Measurements from ENCODE around the gene ARHGEF26.

Gene ARHGEF26

DNA sequence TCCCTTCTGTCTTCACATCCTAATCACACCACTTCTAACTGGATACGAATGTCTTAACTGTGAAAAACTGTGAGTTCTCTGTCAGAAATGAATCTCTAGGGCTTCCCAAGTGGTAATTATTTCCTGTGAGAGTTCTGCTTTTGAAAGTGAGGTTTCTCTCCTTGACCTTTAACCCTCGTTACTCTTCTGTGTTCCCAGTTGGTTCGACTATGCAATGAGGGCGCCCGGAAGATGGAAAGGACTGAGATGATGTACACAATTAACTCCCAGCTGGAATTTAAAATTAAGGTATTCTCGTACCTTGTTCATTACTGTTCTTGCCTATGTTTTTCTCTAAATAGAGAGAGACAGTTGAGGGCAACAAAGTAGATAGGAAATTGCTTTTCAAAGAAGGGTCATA is 96.5 kb downstream of the ARHGEF26 start:
- Histone ChIP-seq H3K36me3 (ENCODE audit: control insufficient read depth, insufficient read depth, low read length) (no peaks in the 10 kb centered on the region), H3K27me3 (replicated peaks; ENCODE audit: control insufficient read depth, insufficient read depth, low read length, poor library complexity, severe bottlenecking) (no peaks in the 10 kb centered on the region), H3K27ac (ENCODE audit: insufficient read depth, low read length, poor library complexity, severe bottlenecking) (no peak overlapping the region), H3K9me3 (ENCODE audit: control insufficient read depth, low read length) (no peaks in the 10 kb centered on the region), H3K4me1 (ENCODE audit: control insufficient read depth, insufficient read depth, low read length, poor library complexity, severe bottlenecking) (no peaks in the 10 kb centered on the region), H3K4me3 (ENCODE audit: insufficient read depth, low read depth, low read length, poor library complexity, severe bottlenecking) (no peak overlapping the region)
- DNase-seq: no peak

DNA sequence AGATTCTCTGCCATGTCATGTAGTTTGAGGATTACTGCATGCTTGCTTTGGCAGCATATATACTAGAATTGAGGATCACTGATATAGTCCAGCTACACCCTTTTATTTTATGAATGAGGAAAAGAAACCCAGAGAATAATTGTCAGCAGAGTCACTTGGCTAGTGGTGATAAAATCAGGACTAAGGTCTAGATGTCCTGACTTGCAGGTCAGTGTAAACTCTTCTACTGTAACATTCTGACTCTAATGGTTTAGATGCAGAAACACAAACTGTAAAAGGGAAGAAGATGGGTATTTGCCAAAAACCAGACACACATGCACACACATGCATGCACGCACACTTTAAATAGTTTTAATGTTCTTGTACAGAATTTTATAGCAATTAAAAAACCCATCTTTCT is 97.5 kb downstream of the ARHGEF26 start:
- no peak overlapping the region for H3K27ac ChIP-seq (ENCODE audit: insufficient read depth, low read length, poor library complexity, severe bottlenecking)
- H3K36me3 ChIP-seq (ENCODE audit: control insufficient read depth, insufficient read depth, low read length): no peaks in the 10 kb centered on the region
- no peaks in the 10 kb centered on the region for H3K4me1 ChIP-seq (ENCODE audit: control insufficient read depth, insufficient read depth, low read length, poor library complexity, severe bottlenecking)
- no peaks in the 10 kb centered on the region for H3K9me3 ChIP-seq (ENCODE audit: control insufficient read depth, low read length)
- no peak overlapping the region for H3K4me3 ChIP-seq (ENCODE audit: insufficient read depth, low read depth, low read length, poor library complexity, severe bottlenecking)
- no peaks in the 10 kb centered on the region for H3K27me3 ChIP-seq (replicated peaks; ENCODE audit: control insufficient read depth, insufficient read depth, low read length, poor library complexity, severe bottlenecking)
- no peak for DNase-seq

DNA sequence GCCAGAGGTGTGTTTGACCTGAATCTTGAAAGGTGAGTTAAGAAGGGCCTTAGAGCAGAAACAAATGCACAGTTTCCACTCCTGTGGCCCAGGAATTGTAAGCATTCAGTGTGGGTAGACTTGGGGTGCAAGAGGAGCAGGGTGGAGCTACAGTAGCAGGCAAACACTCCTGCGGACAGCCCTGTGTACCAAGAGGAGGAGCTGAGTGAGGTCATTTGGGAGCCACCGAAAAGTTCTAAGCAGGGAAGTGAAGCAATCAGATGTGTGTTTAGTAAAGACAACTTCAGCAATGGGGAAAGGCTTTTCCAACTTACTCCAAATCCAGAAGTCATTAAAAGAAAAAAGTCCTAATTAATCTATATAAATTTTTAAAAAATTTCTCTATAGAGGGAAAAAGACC is 99.3 kb downstream of the ARHGEF26 start:
- H3K4me3 ChIP-seq (ENCODE audit: insufficient read depth, low read depth, low read length, poor library complexity, severe bottlenecking): no peak overlapping the region
- no peak for DNase-seq
- no peaks in the 10 kb centered on the region for H3K27me3 ChIP-seq (replicated peaks; ENCODE audit: control insufficient read depth, insufficient read depth, low read length, poor library complexity, severe bottlenecking)
- no peak overlapping the region for H3K27ac ChIP-seq (ENCODE audit: insufficient read depth, low read length, poor library complexity, severe bottlenecking)
- no peaks in the 10 kb centered on the region for H3K4me1 ChIP-seq (ENCODE audit: control insufficient read depth, insufficient read depth, low read length, poor library complexity, severe bottlenecking)
- H3K36me3 ChIP-seq (ENCODE audit: control insufficient read depth, insufficient read depth, low read length): no peaks in the 10 kb centered on the region
- H3K9me3 ChIP-seq (ENCODE audit: control insufficient read depth, low read length): no peaks in the 10 kb centered on the region

DNA sequence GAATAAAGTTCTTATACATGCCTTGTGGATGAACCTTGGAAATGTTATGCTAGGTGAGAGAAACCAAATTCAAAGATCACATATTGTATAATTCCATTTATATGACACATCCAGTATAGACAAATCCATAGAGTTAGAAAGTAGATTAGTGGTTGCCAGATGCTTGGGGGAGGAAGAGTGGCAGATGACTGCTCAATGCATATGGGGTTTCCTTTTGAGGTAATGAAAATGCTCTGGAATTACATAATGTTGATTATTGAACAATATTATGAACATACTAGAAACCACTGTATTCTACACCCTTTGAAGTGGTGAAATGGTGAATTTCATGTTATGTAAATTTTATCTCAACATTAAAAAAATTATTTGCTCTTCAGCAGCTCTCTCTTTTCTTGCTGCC is 102.3 kb downstream of the ARHGEF26 start:
- Histone ChIP-seq H3K4me3 (ENCODE audit: insufficient read depth, low read depth, low read length, poor library complexity, severe bottlenecking) (no peak overlapping the region), H3K9me3 (ENCODE audit: control insufficient read depth, low read length) (no peaks in the 10 kb centered on the region), H3K36me3 (ENCODE audit: control insufficient read depth, insufficient read depth, low read length) (no peaks in the 10 kb centered on the region), H3K4me1 (ENCODE audit: control insufficient read depth, insufficient read depth, low read length, poor library complexity, severe bottlenecking) (no peaks in the 10 kb centered on the region), H3K27me3 (replicated peaks; ENCODE audit: control insufficient read depth, insufficient read depth, low read length, poor library complexity, severe bottlenecking) (no peaks in the 10 kb centered on the region), H3K27ac (ENCODE audit: insufficient read depth, low read length, poor library complexity, severe bottlenecking) (no peak overlapping the region)
- DNase-seq: no peak

DNA sequence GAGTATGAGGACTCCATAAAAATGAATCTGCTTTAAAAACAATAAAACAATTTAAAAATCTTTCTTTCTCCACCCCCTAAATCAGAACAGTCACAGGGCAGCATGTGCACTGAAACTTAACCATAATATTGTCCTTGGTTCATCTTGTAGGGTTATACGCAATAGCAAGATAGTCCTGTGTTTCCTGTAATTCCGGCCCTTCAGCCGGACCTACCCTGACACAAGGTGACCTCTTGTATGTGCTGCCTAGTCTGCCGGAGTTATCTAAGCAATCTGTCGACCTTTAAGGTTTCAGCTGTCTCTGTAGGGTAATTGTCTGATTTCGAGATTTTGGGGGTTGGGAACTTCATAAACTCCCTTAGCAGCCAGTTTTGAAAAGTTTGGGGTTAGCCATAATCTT is 103.2 kb downstream of the ARHGEF26 start:
- no peak overlapping the region for H3K27ac ChIP-seq (ENCODE audit: insufficient read depth, low read length, poor library complexity, severe bottlenecking)
- H3K4me3 ChIP-seq (ENCODE audit: insufficient read depth, low read depth, low read length, poor library complexity, severe bottlenecking): no peak overlapping the region
- DNase-seq: no peak
- no peaks in the 10 kb centered on the region for H3K36me3 ChIP-seq (ENCODE audit: control insufficient read depth, insufficient read depth, low read length)
- H3K4me1 ChIP-seq (ENCODE audit: control insufficient read depth, insufficient read depth, low read length, poor library complexity, severe bottlenecking): no peaks in the 10 kb centered on the region
- no peaks in the 10 kb centered on the region for H3K9me3 ChIP-seq (ENCODE audit: control insufficient read depth, low read length)
- no peaks in the 10 kb centered on the region for H3K27me3 ChIP-seq (replicated peaks; ENCODE audit: control insufficient read depth, insufficient read depth, low read length, poor library complexity, severe bottlenecking)

DNA sequence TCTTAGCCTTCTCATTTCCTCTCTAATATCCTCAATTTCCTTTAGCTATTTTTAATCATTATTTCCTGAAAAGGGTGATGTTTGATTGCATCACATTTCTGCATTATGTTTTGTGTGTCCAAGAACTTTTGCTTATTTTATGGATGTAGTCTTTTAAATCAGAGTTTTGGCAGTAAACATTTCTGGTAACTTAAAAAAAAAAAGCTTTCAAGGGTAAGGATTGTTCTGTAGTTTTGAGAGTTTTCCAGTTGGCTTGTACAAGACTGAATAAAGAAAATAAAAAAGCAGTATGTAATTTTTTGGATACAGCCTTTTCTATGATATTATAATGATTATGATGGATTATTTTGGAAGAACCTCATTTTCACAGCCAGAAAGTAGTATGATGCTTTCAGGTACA is 103.7 kb downstream of the ARHGEF26 start:
- Histone ChIP-seq H3K4me1 (ENCODE audit: control insufficient read depth, insufficient read depth, low read length, poor library complexity, severe bottlenecking) (no peaks in the 10 kb centered on the region), H3K4me3 (ENCODE audit: insufficient read depth, low read depth, low read length, poor library complexity, severe bottlenecking) (no peak overlapping the region), H3K9me3 (ENCODE audit: control insufficient read depth, low read length) (no peaks in the 10 kb centered on the region), H3K27ac (ENCODE audit: insufficient read depth, low read length, poor library complexity, severe bottlenecking) (no peak overlapping the region), H3K36me3 (ENCODE audit: control insufficient read depth, insufficient read depth, low read length) (no peaks in the 10 kb centered on the region), H3K27me3 (replicated peaks; ENCODE audit: control insufficient read depth, insufficient read depth, low read length, poor library complexity, severe bottlenecking) (no peaks in the 10 kb centered on the region)
- DNase-seq: no peak

DNA sequence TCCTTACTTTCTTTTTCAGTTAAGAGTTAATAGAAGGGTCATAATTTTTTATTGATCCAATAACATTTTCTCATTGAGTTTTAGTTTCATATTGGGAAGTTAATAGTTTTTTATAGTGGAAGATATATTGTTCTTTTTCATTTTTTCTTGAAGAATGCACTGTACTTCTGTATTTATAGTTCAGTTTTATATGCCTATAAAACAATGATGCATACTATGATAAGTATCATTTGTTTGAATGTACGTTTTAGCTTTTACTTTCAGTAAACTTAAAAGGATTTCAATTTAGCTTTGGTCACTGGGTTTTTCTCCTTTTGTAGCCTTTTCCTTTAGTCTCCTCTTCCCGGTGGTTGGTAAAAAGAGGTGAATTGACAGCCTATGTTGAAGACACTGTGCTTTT is 104.3 kb downstream of the ARHGEF26 start:
- Histone ChIP-seq H3K9me3 (ENCODE audit: control insufficient read depth, low read length) (no peaks in the 10 kb centered on the region), H3K27me3 (replicated peaks; ENCODE audit: control insufficient read depth, insufficient read depth, low read length, poor library complexity, severe bottlenecking) (no peaks in the 10 kb centered on the region)

DNA sequence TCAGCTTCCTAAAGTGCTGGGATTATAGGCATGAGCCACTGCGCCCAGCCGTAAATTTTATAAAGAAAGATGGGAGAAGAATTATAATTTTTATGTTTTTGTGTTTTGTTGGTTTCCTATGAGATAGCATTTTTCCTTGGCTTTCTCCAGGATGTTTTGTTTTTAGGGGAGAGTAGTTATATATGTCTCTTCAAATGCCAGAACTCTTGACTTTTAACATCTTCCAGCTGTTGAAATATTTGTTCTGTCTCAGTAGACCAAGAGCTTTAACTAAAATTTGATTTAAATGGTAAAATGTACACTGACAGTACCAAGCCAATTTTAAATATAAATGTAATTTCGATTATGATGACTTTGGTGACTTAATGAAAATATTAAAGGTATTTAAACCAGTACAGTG is 106.3 kb downstream of the ARHGEF26 start:
- no peak for DNase-seq

More for the DNA sequence above, 104.3 kb downstream of the ARHGEF26 start:
- DNase-seq: no peak
- no peak overlapping the region for H3K4me3 ChIP-seq (ENCODE audit: insufficient read depth, low read depth, low read length, poor library complexity, severe bottlenecking)
- no peaks in the 10 kb centered on the region for H3K36me3 ChIP-seq (ENCODE audit: control insufficient read depth, insufficient read depth, low read length)
- no peaks in the 10 kb centered on the region for H3K4me1 ChIP-seq (ENCODE audit: control insufficient read depth, insufficient read depth, low read length, poor library complexity, severe bottlenecking)
- no peak overlapping the region for H3K27ac ChIP-seq (ENCODE audit: insufficient read depth, low read length, poor library complexity, severe bottlenecking)

DNA sequence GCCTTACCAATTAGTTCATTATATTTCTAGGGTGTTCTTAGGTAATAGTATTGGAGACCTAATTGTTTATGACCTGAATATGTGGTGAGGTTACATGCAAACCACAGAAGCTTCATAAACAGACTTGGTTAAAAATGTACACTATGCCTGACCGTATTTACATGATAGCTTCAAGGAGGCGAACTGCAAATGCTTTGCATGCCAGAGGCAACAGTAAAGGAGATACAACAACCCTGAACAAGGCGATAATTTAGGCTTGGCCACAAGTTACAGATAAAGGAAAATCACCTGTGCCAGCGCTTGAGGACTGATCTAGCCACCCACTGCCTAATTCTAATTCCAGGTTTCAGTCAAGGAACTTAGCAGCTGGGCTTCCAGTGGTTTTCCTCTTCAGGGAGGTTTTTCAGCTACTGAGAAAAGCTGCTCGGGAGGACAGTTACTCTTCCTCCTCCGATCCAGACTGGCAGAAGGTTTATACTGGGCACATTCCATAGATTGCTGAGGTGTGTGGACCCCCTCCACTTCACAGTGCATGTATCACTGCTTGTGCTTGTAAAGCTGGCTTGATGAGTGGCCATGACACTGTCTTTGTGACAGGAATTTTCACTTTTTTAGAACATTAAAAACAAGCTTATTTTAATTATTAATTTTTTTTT is 107.5 kb downstream of the ARHGEF26 start:
- no peak overlapping the region for H3K27ac ChIP-seq (ENCODE audit: insufficient read depth, low read length, poor library complexity, severe bottlenecking)
- H3K27me3 ChIP-seq (replicated peaks; ENCODE audit: control insufficient read depth, insufficient read depth, low read length, poor library complexity, severe bottlenecking): no peaks in the 10 kb centered on the region
- DNase-seq: no peak
- H3K36me3 ChIP-seq (ENCODE audit: control insufficient read depth, insufficient read depth, low read length): no peaks in the 10 kb centered on the region
- no peak overlapping the region for H3K4me3 ChIP-seq (ENCODE audit: insufficient read depth, low read depth, low read length, poor library complexity, severe bottlenecking)
- no peaks in the 10 kb centered on the region for H3K9me3 ChIP-seq (ENCODE audit: control insufficient read depth, low read length)
- no peaks in the 10 kb centered on the region for H3K4me1 ChIP-seq (ENCODE audit: control insufficient read depth, insufficient read depth, low read length, poor library complexity, severe bottlenecking)

More for the DNA sequence above, 106.3 kb downstream of the ARHGEF26 start:
- Histone ChIP-seq H3K4me1 (ENCODE audit: control insufficient read depth, insufficient read depth, low read length, poor library complexity, severe bottlenecking) (no peaks in the 10 kb centered on the region), H3K4me3 (ENCODE audit: insufficient read depth, low read depth, low read length, poor library complexity, severe bottlenecking) (no peak overlapping the region), H3K27ac (ENCODE audit: insufficient read depth, low read length, poor library complexity, severe bottlenecking) (no peak overlapping the region), H3K36me3 (ENCODE audit: control insufficient read depth, insufficient read depth, low read length) (no peaks in the 10 kb centered on the region), H3K9me3 (ENCODE audit: control insufficient read depth, low read length) (no peaks in the 10 kb centered on the region), H3K27me3 (replicated peaks; ENCODE audit: control insufficient read depth, insufficient read depth, low read length, poor library complexity, severe bottlenecking) (no peaks in the 10 kb centered on the region)

DNA sequence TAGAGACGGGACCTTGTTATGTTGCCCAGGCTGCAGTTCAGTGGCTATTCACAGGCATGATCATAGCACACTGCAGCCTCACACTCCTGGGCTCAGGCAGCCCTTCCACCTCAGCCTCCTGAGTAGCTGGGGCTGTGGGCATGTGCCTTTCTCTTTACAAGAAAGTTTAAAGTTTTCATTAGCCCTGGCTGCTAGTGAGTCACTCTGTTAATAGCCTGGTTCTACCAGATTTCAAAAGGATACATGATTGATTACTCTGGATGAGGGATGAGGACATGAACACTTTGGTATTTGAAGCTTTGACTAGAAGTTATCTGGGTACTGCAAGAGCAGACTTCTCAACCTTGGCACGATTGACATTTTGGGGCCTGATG is 108.0 kb downstream of the ARHGEF26 start:
- no peaks in the 10 kb centered on the region for H3K9me3 ChIP-seq (ENCODE audit: control insufficient read depth, low read length)
- no peak overlapping the region for H3K27ac ChIP-seq (ENCODE audit: insufficient read depth, low read length, poor library complexity, severe bottlenecking)
- H3K4me3 ChIP-seq (ENCODE audit: insufficient read depth, low read depth, low read length, poor library complexity, severe bottlenecking): no peak overlapping the region
- no peaks in the 10 kb centered on the region for H3K4me1 ChIP-seq (ENCODE audit: control insufficient read depth, insufficient read depth, low read length, poor library complexity, severe bottlenecking)
- no peaks in the 10 kb centered on the region for H3K27me3 ChIP-seq (replicated peaks; ENCODE audit: control insufficient read depth, insufficient read depth, low read length, poor library complexity, severe bottlenecking)
- no peaks in the 10 kb centered on the region for H3K36me3 ChIP-seq (ENCODE audit: control insufficient read depth, insufficient read depth, low read length)
- no peak for DNase-seq
